Activated CD4-positive, CD25-positive, alpha-beta regulatory T cell treated with anti-CD3 and anti-CD28 coated beads, Interleukin-2, amount 50 U/mL, for 16 hours (primary cell): ENCODE data around the gene C11orf91.
"Not testable (repeated sequence)": the region's sequence is repeated elsewhere in the genome, so short reads cannot be mapped to it uniquely, and the experiment has no call there.

Source experiments
- DNase-seq: peaks from one replicate; pipeline ENCODE4 v3.0.0-alpha.2; 2020; ENCODE audit warnings: low read depth, low spot score

C11orf91 gene

GRCh38 chr11:33669598-33670249 lies 30.9 kb downstream of the C11orf91 start:
- DNase-seq = no peak

- DNase-seq = no peak
Measured at GRCh38 chr11:33668951-33669596, 31.6 kb downstream of the C11orf91 start.

GRCh38 chr11:33668468-33668825 lies 32.2 kb downstream of the C11orf91 start:
- DNase-seq = no peak

- DNase-seq = no peak
Measured at GRCh38 chr11:33667819-33668467, 32.7 kb downstream of the C11orf91 start.

- no peak for DNase-seq
Measured at GRCh38 chr11:33665350-33666106, 35.1 kb downstream of the C11orf91 start.

GRCh38 chr11:33664827-33665226 lies 35.8 kb downstream of the C11orf91 start:
- DNase-seq = no peak

- DNase-seq = no peak
Measured at GRCh38 chr11:33664166-33664565, 36.5 kb downstream of the C11orf91 start.

- no peak for DNase-seq
Measured at GRCh38 chr11:33663121-33663520, 37.5 kb downstream of the C11orf91 start.

GRCh38 chr11:33661526-33661925 lies 39.1 kb downstream of the C11orf91 start:
- not testable (repeated sequence) for DNase-seq

GRCh38 chr11:33660962-33661361 lies 39.7 kb downstream of the C11orf91 start:
- no peak for DNase-seq

- DNase-seq = no peak
Measured at GRCh38 chr11:33659370-33660139, 41.1 kb downstream of the C11orf91 start.

GRCh38 chr11:33658195-33658900 lies 42.3 kb downstream of the C11orf91 start:
- no peak for DNase-seq

GRCh38 chr11:33657757-33658156 lies 42.9 kb downstream of the C11orf91 start:
- DNase-seq = no peak

GRCh38 chr11:33656768-33657167 lies 43.9 kb downstream of the C11orf91 start:
- DNase-seq = no peak

- no peak for DNase-seq
Measured at GRCh38 chr11:33655842-33656600, 44.6 kb downstream of the C11orf91 start.

GRCh38 chr11:33654594-33654993 lies 46.0 kb downstream of the C11orf91 start:
- DNase-seq = no peak

- no peak for DNase-seq
Measured at GRCh38 chr11:33652930-33653329, 47.7 kb downstream of the C11orf91 start.

- no peak for DNase-seq
Measured at GRCh38 chr11:33652431-33652830, 48.2 kb downstream of the C11orf91 start.

GRCh38 chr11:33651990-33652389 lies 48.6 kb downstream of the C11orf91 start:
- DNase-seq = no peak

- no peak for DNase-seq
Measured at GRCh38 chr11:33651555-33651954, 49.1 kb downstream of the C11orf91 start.
